Fibroblast of skin of left biceps (primary cell): Measurements from ENCODE around the gene HMHB1.

ENCODE experiments used
- DNase-seq, 2 experiments: peaks; one replicate each; pipeline ENCODE4 v3.0.0-alpha.2; 2013; ENCODE audit warnings: low read depth in 2 of 2

HMHB1 gene

GRCh38 chr5:143865426-143866025 is 53.6 kb downstream of the HMHB1 start:
- DNase-seq = no peak
